ENCODE results near the gene PDE4C. TPM values are rescaled to one million over a fixed set of nuclear protein-coding genes. Genes with fewer than 3 reads are reported as not detected.

The PDE4C gene
- total and polyA plus RNA-seq, 9 of the 15 experiments (the other 6 are each of a cell fraction or from before 2014, with no cell fraction given), result 0.04 to 0.91 (median 0.20) TPM; not detected in 1

- no peak for TF ChIP-seq ZFP91 (CRISPR knock-in tag; IDR thresholded peaks at IDR 0.05)
- no peak for TF ChIP-seq SLC30A9 (CRISPR knock-in tag; IDR thresholded peaks at IDR 0.05)
- TF ChIP-seq CBX1 (IDR thresholded peaks at IDR 0.05; ENCODE audit: low read depth), result no peak
- TF ChIP-seq ZNF707 (CRISPR knock-in tag; conservative IDR thresholded peaks at IDR 0.05), result no peak
- no peak for TF ChIP-seq MLLT1 (IDR thresholded peaks at IDR 0.05)
- no peak for TF ChIP-seq TAF15 (IDR thresholded peaks at IDR 0.05; ENCODE audit: low read depth, low read length)
- no peak for TF ChIP-seq ZFPM2 (CRISPR knock-in tag; IDR thresholded peaks at IDR 0.05)
- 0 out of 2 replicates have a peak, but pooled peaks have one; percentile 20 for TF ChIP-seq CREB3L1 (IDR thresholded peaks at IDR 0.05; ENCODE audit: borderline replicate concordance, low read depth)
- TF ChIP-seq BCOR (IDR thresholded peaks at IDR 0.05), result no peak
- no peak for TF ChIP-seq BACH1 (tag; IDR thresholded peaks at IDR 0.05)
- no peak for TF ChIP-seq KDM4B (IDR thresholded peaks at IDR 0.05; ENCODE audit: borderline replicate concordance in 2 of 2, low read depth in 1 of 2)
- TF ChIP-seq HOMEZ (CRISPR knock-in tag; IDR thresholded peaks at IDR 0.05), result no peak
- no peak for TF ChIP-seq HMGXB4 (CRISPR knock-in tag; IDR thresholded peaks at IDR 0.05)
- TF ChIP-seq SMARCC2 (IDR thresholded peaks at IDR 0.05; ENCODE audit: low read depth), result 0 out of 2 replicates have a peak, but pooled peaks have one; percentile 37
- TF ChIP-seq MTA1 (IDR thresholded peaks at IDR 0.05; ENCODE audit: borderline replicate concordance), result 0 out of 2 replicates have a peak, but pooled peaks have one; percentile 38
- TF ChIP-seq HES1 (IDR thresholded peaks at IDR 0.05; ENCODE audit: low read depth), result no peak
- TF ChIP-seq ATF7 (IDR thresholded peaks at IDR 0.05), result peak; percentile 96
- TF ChIP-seq DACH1 (IDR thresholded peaks at IDR 0.05; ENCODE audit: partially characterized antibody), result no peak
- no peak for TF ChIP-seq ZNF134 (CRISPR knock-in tag; conservative IDR thresholded peaks at IDR 0.05)
- TF ChIP-seq NFXL1 (CRISPR knock-in tag; IDR thresholded peaks at IDR 0.05), result no peak
Measured at GRCh38 chr19:18204394-18205199, 21.6 kb downstream of the PDE4C start (continued).
